ENCODE results near the gene MFSD6.
"Not testable (repeated sequence)": the region's sequence is repeated elsewhere in the genome, so short reads cannot be mapped to it uniquely, and the experiment has no call there.

The MFSD6 gene

GRCh38 chr2:190462181-190462580 is 54.0 kb downstream of the MFSD6 start:
- DNase-seq (ENCODE audit: low read depth in 3 of 3, low spot score in 1 of 3) = no peak

GRCh38 chr2:190462611-190463010 is 54.5 kb downstream of the MFSD6 start:
- DNase-seq (ENCODE audit: low read depth in 3 of 3, low spot score in 1 of 3) = no peak

- no peak for DNase-seq (ENCODE audit: low read depth in 3 of 3, low spot score in 1 of 3)
Observed at GRCh38 chr2:190465060-190465459, 56.9 kb downstream of the MFSD6 start.

GRCh38 chr2:190466819-190467446 is 58.8 kb downstream of the MFSD6 start:
- no peak for DNase-seq (ENCODE audit: low read depth in 3 of 3, low spot score in 1 of 3)

- DNase-seq (ENCODE audit: low read depth in 3 of 3, low spot score in 1 of 3) = no peak
Observed at GRCh38 chr2:190467575-190468083, 59.5 kb downstream of the MFSD6 start.

- not testable (repeated sequence) for DNase-seq (ENCODE audit: low read depth in 3 of 3, low spot score in 1 of 3)
Observed at GRCh38 chr2:190468354-190468753, 60.2 kb downstream of the MFSD6 start.

GRCh38 chr2:190468814-190469569 is 60.8 kb downstream of the MFSD6 start:
- no peak for DNase-seq (ENCODE audit: low read depth in 3 of 3, low spot score in 1 of 3)

- DNase-seq (ENCODE audit: low read depth in 3 of 3, low spot score in 1 of 3) = no peak
Observed at GRCh38 chr2:190469771-190470170, 61.6 kb downstream of the MFSD6 start.

- no peak for DNase-seq (ENCODE audit: low read depth in 3 of 3, low spot score in 1 of 3)
Observed at GRCh38 chr2:190470256-190470826, 62.2 kb downstream of the MFSD6 start.

- DNase-seq (ENCODE audit: low read depth in 3 of 3, low spot score in 1 of 3) = no peak
Observed at GRCh38 chr2:190477661-190478454, 69.7 kb downstream of the MFSD6 start.

GRCh38 chr2:190478572-190479195 is 70.5 kb downstream of the MFSD6 start:
- no peak for DNase-seq (ENCODE audit: low read depth in 3 of 3, low spot score in 1 of 3)

GRCh38 chr2:190481339-190481738 is 73.2 kb downstream of the MFSD6 start:
- DNase-seq (ENCODE audit: low read depth in 3 of 3, low spot score in 1 of 3) = no peak

- DNase-seq (ENCODE audit: low read depth in 3 of 3, low spot score in 1 of 3) = no peak
Observed at GRCh38 chr2:190482451-190482850, 74.3 kb downstream of the MFSD6 start.

- no peak for DNase-seq (ENCODE audit: low read depth in 3 of 3, low spot score in 1 of 3)
Observed at GRCh38 chr2:190486037-190486623, 78.0 kb downstream of the MFSD6 start.

GRCh38 chr2:190488516-190489233 is 80.5 kb downstream of the MFSD6 start:
- no peak for DNase-seq (ENCODE audit: low read depth in 3 of 3, low spot score in 1 of 3)

- DNase-seq (ENCODE audit: low read depth in 3 of 3, low spot score in 1 of 3) = no peak
Observed at GRCh38 chr2:190489475-190489874, 81.3 kb downstream of the MFSD6 start.

- no peak for DNase-seq (ENCODE audit: low read depth in 3 of 3, low spot score in 1 of 3)
Observed at GRCh38 chr2:190490502-190490901, 82.3 kb downstream of the MFSD6 start.

GRCh38 chr2:190493095-190493494 is 84.9 kb downstream of the MFSD6 start:
- DNase-seq (ENCODE audit: low read depth in 3 of 3, low spot score in 1 of 3) = no peak

GRCh38 chr2:190494600-190495227 is 86.6 kb downstream of the MFSD6 start:
- DNase-seq (ENCODE audit: low read depth in 3 of 3, low spot score in 1 of 3) = not testable (repeated sequence)

All from stimulated activated CD4-positive, alpha-beta T cell treated with anti-CD3 and anti-CD28 coated beads, TNF-alpha, amount 100 ng/mL, for 1 hour (primary cell).